Breast epithelium (tissue), 3 donors: ENCODE data around the gene PKNOX1.
"Not testable (repeated sequence)": the region's sequence is repeated elsewhere in the genome, so short reads cannot be mapped to it uniquely, and the experiment has no call there.

ENCODE experiments used
- CTCF ChIP-seq, 3 donors: fragments of 450-650 bp; IDR thresholded peaks; one replicate each; pipeline ENCODE4 v1.5.1; 2016 to 2017; ENCODE audit warnings: antibody characterized with exemption in 3 of 3, mild to moderate bottlenecking in 3 of 3, moderate library complexity in 3 of 3
- POLR2A ChIP-seq: fragments of 450-650 bp; IDR thresholded peaks from one replicate; pipeline ENCODE4 v1.6.1; 2016; ENCODE audit warnings: antibody characterized with exemption, mild to moderate bottlenecking, moderate library complexity
- POLR2AphosphoS5 ChIP-seq, 3 donors: sonication (generic); formaldehyde crosslinking; IDR thresholded peaks; one replicate each; pipeline ENCODE4 v1.6.1; 2017; ENCODE audit warnings: antibody characterized with exemption in 3 of 3

DNA sequence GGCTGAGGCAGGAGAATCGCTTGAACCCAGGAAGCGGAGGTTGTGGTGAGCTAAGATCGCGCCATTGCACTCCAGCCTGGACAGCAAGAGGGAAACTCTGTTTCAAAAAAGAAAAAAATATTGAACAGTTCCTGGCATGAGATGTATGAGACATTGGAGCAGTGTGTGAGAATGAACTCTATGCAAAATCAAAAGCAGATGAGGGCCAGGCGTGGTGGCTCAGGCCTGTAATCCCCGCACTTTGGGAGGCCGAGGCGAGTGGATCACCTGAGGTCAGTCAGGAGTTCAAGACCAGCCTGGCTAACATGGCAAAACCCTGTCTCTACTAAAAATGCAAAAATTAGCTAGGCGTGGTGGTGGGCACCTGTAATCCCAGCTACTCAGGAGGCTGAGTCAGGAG, 6.7 kb upstream of the PKNOX1 start:
- not testable (repeated sequence) for TF ChIP-seq CTCF (IDR thresholded peaks at IDR 0.05); POLR2A; POLR2AphosphoS5 (IDR thresholded peaks at IDR 0.05)
